Caco-2 (cell line): ENCODE data around the gene CCL4. TPM values are rescaled to one million over a fixed set of nuclear protein-coding genes. Genes with fewer than 3 reads are reported as not detected.
"Not testable (repeated sequence)": the region's sequence is repeated elsewhere in the genome, so short reads cannot be mapped to it uniquely, and the experiment has no call there.

ENCODE experiments used
- Bru-seq: library from RNA; stranded (reverse); fragments of 400-500 nt; gene quantifications from one replicate; lab custom pipeline; 2021; lab: Mats Ljungman, UMichigan
- BruChase-seq, 2 experiments: library from RNA; stranded (reverse); fragments of 400-500 nt; gene quantifications; one replicate each; lab custom pipeline; 2021; lab: Mats Ljungman, UMichigan
- BruUV-seq: library from RNA; stranded (reverse); fragments of 400-500 nt; replicated peaks from 2 replicates; lab custom pipeline; 2021; lab: Mats Ljungman, UMichigan
- CTCF ChIA-PET: fragments of 300-600 bp; sonication (Branson Sonifier 250); formaldehyde crosslinking; loops from one replicate; lab custom pipeline; 2022; ENCODE audit warnings: antibody characterized with exemption; lab: Charles Lee
- POLR2A ChIA-PET: fragments of 300-600 bp; sonication (Branson Sonifier 250); formaldehyde crosslinking; loops from one replicate; lab custom pipeline; 2022; ENCODE audit warnings: antibody characterized with exemption; lab: Charles Lee
- DNase-seq, 2 experiments: peaks; one replicate each; pipeline versions ENCODE4 v3.0.0 to v3.0.0-alpha.2; 2020 to 2022
- H3K27me3 ChIP-seq: replicated peaks from 2 replicates; pipeline ENCODE4 v1.6.0; 2011; ENCODE audit warnings: low read length; ENCODE audit not compliant: control insufficient read depth, insufficient read depth
- H3K36me3 ChIP-seq: 2 replicates; pipeline ENCODE4 v1.5.1; 2011; ENCODE audit warnings: low read length; ENCODE audit not compliant: control insufficient read depth, insufficient read depth
- H3K4me1 ChIP-seq: fragments of 250-450 bp; sonication (Bioruptor Pico); 2 replicates; pipeline ENCODE4 v1.5.1; 2020; ENCODE audit warnings: mild to moderate bottlenecking
- H3K4me3 ChIP-seq: 2 replicates; pipeline ENCODE4 v1.5.1; 2011; ENCODE audit warnings: low read depth, mild to moderate bottlenecking, control low read depth, low read length
- H3K9me3 ChIP-seq: fragments of 250-450 bp; sonication (Bioruptor Pico); 2 replicates; pipeline ENCODE4 v1.5.1; 2020; ENCODE audit warnings: mild to moderate bottlenecking, moderate library complexity
- H3K27ac Mint-ChIP-seq: one replicate; pipeline ENCODE4 v1.8.0; 2022; ENCODE audit warnings: mixed read lengths; ENCODE audit not compliant: unreplicated experiment
- H3K27me3 Mint-ChIP-seq: one replicate; pipeline ENCODE4 v1.8.0; 2022; ENCODE audit warnings: mixed read lengths; ENCODE audit not compliant: insufficient read depth, unreplicated experiment
- H3K36me3 Mint-ChIP-seq: one replicate; pipeline ENCODE4 v1.8.0; 2022; ENCODE audit warnings: mild to moderate bottlenecking, mixed read lengths; ENCODE audit not compliant: insufficient read depth, unreplicated experiment
- H3K4me1 Mint-ChIP-seq: one replicate; pipeline ENCODE4 v1.8.0; 2022; ENCODE audit warnings: low read depth, mixed read lengths; ENCODE audit not compliant: unreplicated experiment
- H3K4me3 Mint-ChIP-seq: one replicate; pipeline ENCODE4 v1.8.0; 2022; ENCODE audit warnings: mild to moderate bottlenecking, moderate library complexity, mixed read lengths; ENCODE audit not compliant: unreplicated experiment
- H3K9me3 Mint-ChIP-seq: one replicate; pipeline ENCODE4 v1.8.0; 2022; ENCODE audit warnings: mixed read lengths; ENCODE audit not compliant: unreplicated experiment
- intact Hi-C: fragments of 100-400 bp; cut with micrococcal nuclease; formaldehyde crosslinking; loops from one replicate; pipeline ENCODE4 v1.10.0; 2022; ENCODE audit not compliant: unreplicated experiment
- long read RNA-seq: library from polyadenylated mRNA; stranded (forward); transcript quantifications from one replicate; pipeline ENCODE4 v2.0.0, GENCODE V29; 2022
- total RNA-seq: library from RNA; stranded (reverse); gene quantifications from 2 replicates; pipeline ENCODE4 v1.2.3, GENCODE V29; 2022
- TF ChIP-seq, protein P1 (sequence below), 2 experiments: fragments of 200-600 bp in 1 of 2; IDR thresholded peaks; 1 replicate in 1 of 2; 2 replicates in 1 of 2; pipeline versions ENCODE4 v1.5.1 to v1.8.0; 2011 to 2022; ENCODE audit warnings: antibody characterized with exemption in 1 of 2, control low read depth in 1 of 2, inconsistent platforms in 1 of 2, low read depth in 1 of 2, low read length in 1 of 2, mild to moderate bottlenecking in 1 of 2, moderate library complexity in 1 of 2; ENCODE audit not compliant: insufficient read depth in 1 of 2, severe bottlenecking in 1 of 2, unreplicated experiment in 1 of 2

Gene CCL4
- not detected in 2 replicates for total RNA-seq
- Bru-seq, nascent RNA: not detected
- BruChase-seq, experiment 1, labeled RNA remaining after a 2-hour chase: not detected
- not detected for BruChase-seq, experiment 2, labeled RNA remaining after a 6-hour chase
- long read RNA-seq: 0 reads

DNA sequence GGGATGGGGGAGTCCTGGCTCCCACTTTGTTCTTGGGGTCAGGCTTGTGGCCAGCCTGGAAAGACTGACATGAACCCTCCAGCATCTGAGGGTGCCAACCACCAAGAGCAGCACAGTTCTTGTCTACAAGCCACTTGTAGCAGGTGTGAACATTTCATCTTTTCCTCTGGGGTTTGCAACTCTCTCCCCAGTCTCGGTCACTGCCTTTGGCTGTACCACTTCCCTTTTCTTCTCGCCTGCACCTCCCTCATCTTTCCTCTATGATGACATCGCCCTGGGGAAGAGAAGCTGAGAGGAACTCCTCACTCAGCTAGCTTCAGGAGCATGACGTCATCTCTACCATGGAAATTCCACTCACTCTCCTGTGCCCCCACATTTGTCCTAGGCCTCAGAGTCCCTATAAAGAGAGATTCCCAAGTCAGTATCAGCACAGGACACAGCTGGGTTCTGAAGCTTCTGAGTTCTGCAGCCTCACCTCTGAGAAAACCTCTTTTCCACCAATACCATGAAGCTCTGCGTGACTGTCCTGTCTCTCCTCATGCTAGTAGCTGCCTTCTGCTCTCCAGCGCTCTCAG is at the start of gene CCL4:
Gene CCL4, plus strand, starts transcription at position 427 of the 575 bp plus-strand sequence. Its CDS starts 79 bp downstream, at position 506.
- H3K9me3 ChIP-seq, H3K27ac Mint-ChIP-seq, H3K36me3 ChIP-seq, BruUV-seq, DNase-seq, H3K9me3 Mint-ChIP-seq, H3K27me3 ChIP-seq, POLR2A ChIA-PET, H3K4me1 Mint-ChIP-seq, H3K4me3 Mint-ChIP-seq, H3K36me3 Mint-ChIP-seq, intact Hi-C loops, H3K4me1 ChIP-seq, H3K4me3 ChIP-seq, CTCF ChIA-PET: not testable (repeated sequence)
- peaks cover 25% of the 10 kb centered on the region for H3K27me3 Mint-ChIP-seq

DNA sequence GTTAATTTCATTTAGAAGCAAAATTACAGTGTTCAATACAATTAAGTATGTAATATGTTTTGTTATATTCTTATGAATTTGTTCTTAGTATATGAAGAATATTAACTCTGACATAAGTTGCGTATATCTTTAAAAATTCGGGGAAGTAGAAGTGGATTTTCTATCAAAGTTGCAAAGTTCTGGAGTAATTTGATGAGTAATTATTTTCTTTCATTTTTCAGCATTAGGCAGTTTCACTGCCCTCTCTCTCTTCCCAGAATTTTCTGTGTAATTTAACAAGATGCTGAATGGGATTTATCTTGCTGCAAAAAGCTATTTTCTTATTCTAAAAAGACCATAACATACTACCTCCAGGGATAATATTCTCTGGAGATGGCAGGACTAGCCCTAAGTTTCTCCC is 48.5 kb upstream of the CCL4 start:
- intact Hi-C loops: no loop called here
- ChIA-PET POLR2A (no interaction called here), CTCF (no interaction called here)
- Mint-ChIP-seq H3K27ac (no peak overlapping the region), H3K36me3 (no peaks in the 10 kb centered on the region), H3K4me3 (no peak overlapping the region), H3K27me3 (peaks cover 7% of the 10 kb centered on the region), H3K9me3 (peaks cover 11% of the 10 kb centered on the region), H3K4me1 (no peaks in the 10 kb centered on the region)
- no peak for DNase-seq
- Histone ChIP-seq H3K9me3 (0 out of 2 replicates have a peak, but pooled peaks cover 2% of the 10 kb centered on the region), H3K4me3 (no peak overlapping the region), H3K4me1 (no peaks in the 10 kb centered on the region), H3K27me3 (no peaks in the 10 kb centered on the region), H3K36me3 (no peaks in the 10 kb centered on the region)
- BruUV-seq: no TSS peak
- TF ChIP-seq, protein P1, sequence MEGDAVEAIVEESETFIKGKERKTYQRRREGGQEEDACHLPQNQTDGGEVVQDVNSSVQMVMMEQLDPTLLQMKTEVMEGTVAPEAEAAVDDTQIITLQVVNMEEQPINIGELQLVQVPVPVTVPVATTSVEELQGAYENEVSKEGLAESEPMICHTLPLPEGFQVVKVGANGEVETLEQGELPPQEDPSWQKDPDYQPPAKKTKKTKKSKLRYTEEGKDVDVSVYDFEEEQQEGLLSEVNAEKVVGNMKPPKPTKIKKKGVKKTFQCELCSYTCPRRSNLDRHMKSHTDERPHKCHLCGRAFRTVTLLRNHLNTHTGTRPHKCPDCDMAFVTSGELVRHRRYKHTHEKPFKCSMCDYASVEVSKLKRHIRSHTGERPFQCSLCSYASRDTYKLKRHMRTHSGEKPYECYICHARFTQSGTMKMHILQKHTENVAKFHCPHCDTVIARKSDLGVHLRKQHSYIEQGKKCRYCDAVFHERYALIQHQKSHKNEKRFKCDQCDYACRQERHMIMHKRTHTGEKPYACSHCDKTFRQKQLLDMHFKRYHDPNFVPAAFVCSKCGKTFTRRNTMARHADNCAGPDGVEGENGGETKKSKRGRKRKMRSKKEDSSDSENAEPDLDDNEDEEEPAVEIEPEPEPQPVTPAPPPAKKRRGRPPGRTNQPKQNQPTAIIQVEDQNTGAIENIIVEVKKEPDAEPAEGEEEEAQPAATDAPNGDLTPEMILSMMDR (IDR thresholded peaks at IDR 0.05; ENCODE audit: insufficient read depth in 1 of 2, low read depth in 1 of 2, low read length in 1 of 2, severe bottlenecking in 1 of 2, unreplicated experiment in 1 of 2): no peak

DNA sequence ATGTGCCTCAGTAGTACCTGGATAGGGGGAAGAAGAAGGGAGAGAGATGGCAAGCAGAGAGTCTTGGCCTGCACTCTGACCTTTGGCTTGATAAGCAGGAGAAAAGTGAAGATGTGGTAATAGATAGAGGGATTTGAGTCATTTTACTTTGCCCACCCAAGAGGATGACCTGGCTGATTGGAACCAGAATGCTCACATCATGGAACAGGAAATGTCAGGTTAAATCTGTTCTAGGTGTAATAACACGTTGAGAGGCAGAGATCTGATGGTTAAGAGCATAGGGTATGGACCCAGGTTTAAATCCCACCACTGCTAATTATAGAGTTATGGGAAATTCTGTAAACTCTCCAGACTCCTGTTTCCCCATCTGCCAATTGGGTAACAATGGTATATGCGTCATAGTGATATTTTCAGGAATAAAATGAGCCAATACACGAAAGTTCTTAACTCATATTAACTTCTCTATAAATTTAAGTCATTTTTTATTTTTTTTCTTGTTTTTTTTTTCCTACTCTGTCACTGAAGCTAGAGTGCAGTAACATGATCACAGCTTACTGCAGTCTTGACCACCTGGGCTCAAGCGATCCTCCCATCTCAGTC is 47.6 kb upstream of the CCL4 start:
- H3K4me1 ChIP-seq: no peaks in the 10 kb centered on the region
- no peaks in the 10 kb centered on the region for H3K4me1 Mint-ChIP-seq
- H3K4me3 Mint-ChIP-seq: no peak overlapping the region
- CTCF ChIA-PET: no interaction called here
- H3K36me3 ChIP-seq: no peaks in the 10 kb centered on the region
- no peak overlapping the region for H3K27ac Mint-ChIP-seq
- H3K9me3 Mint-ChIP-seq: peaks cover 6% of the 10 kb centered on the region
- TF ChIP-seq, protein P1 (IDR thresholded peaks at IDR 0.05; ENCODE audit: insufficient read depth in 1 of 2, low read depth in 1 of 2, low read length in 1 of 2, severe bottlenecking in 1 of 2, unreplicated experiment in 1 of 2): no peak
- peaks cover 5% of the 10 kb centered on the region for H3K27me3 Mint-ChIP-seq
- H3K9me3 ChIP-seq: 0 out of 2 replicates have a peak, but pooled peaks cover 2% of the 10 kb centered on the region
- no peaks in the 10 kb centered on the region for H3K27me3 ChIP-seq
- no TSS peak for BruUV-seq
- H3K4me3 ChIP-seq: no peak overlapping the region
- no peaks in the 10 kb centered on the region for H3K36me3 Mint-ChIP-seq
- intact Hi-C loops: no loop called here
- DNase-seq: no peak
- POLR2A ChIA-PET: no interaction called here
